Transverse colon (tissue), 4 donors: Measurements from ENCODE around the gene DLGAP1. TPM values are rescaled to one million over a fixed set of nuclear protein-coding genes. Genes with fewer than 3 reads are reported as not detected.

Experiments used
- DNase-seq: peaks from one replicate; pipeline ENCODE4 v3.0.0-alpha.2; 2019
- H3K27ac ChIP-seq, 4 donors: fragments of 200-600 bp; sonication (generic); 2 replicates each; pipeline ENCODE4 v1.5.1; 2016 to 2018; ENCODE audit warnings: inconsistent platforms in 4 of 4
- H3K27me3 ChIP-seq: fragments of 200-600 bp; sonication (generic); 2 replicates; pipeline ENCODE4 v1.5.1; 2017; ENCODE audit warnings: inconsistent platforms
- H3K36me3 ChIP-seq, 4 donors: fragments of 200-600 bp; sonication (generic); 2 replicates each; pipeline ENCODE4 v1.5.1; 2017 to 2019; ENCODE audit warnings: inconsistent platforms in 4 of 4
- H3K4me1 ChIP-seq, 4 donors: fragments of 200-600 bp; sonication (generic); 2 replicates each; pipeline ENCODE4 v1.5.1; 2017 to 2020; ENCODE audit warnings: inconsistent platforms in 4 of 4
- H3K4me3 ChIP-seq, 4 donors: fragments of 200-600 bp; sonication (generic); 1 replicate in 1 of 4; 2 replicates in 3 of 4; pipeline versions ENCODE4 v1.5.1 to v1.6.1; 2017 to 2019; ENCODE audit warnings: inconsistent platforms in 4 of 4
- H3K9me3 ChIP-seq, 2 donors: fragments of 200-600 bp; sonication (generic); 2 replicates each; pipeline ENCODE4 v1.5.1; 2017 to 2019; ENCODE audit warnings: inconsistent platforms in 2 of 2
- EP300 ChIP-seq: sonication (generic); formaldehyde crosslinking; IDR thresholded peaks from one replicate; pipeline ENCODE4 v1.6.1; 2017; ENCODE audit warnings: antibody characterized with exemption, low read depth
- POLR2A ChIP-seq: fragments of 450-650 bp; IDR thresholded peaks from one replicate; pipeline ENCODE4 v1.6.1; 2016; ENCODE audit warnings: antibody characterized with exemption, mild to moderate bottlenecking, moderate library complexity
- POLR2AphosphoS5 ChIP-seq, 3 donors: sonication (generic); formaldehyde crosslinking; IDR thresholded peaks; one replicate each; pipeline ENCODE4 v1.6.1; 2016; ENCODE audit warnings: antibody characterized with exemption in 3 of 3
- WGBS, 2 donors: methylation state at CpG; one replicate each; pipeline ENCODE4 v1.1.5; 2018; ENCODE audit warnings: low coverage in 1 of 2; 5-methylcytosine and 5-hydroxymethylcytosine counted together
- in situ Hi-C, 4 donors: fragments of 200-750 bp; cut with MboI; loops; one replicate each; pipeline versions ENCODE4 v1.15.0 to v1.15.1; 2017; ENCODE audit warnings: low sequenced_read_pairs in 3 of 4, low pct_ligation_motif_present in 1 of 4, low pct_unique_long_range_greater_than_20kb in 1 of 4
- intact Hi-C: fragments of 100-400 bp; cut with DNase I; formaldehyde crosslinking; loops from one replicate; pipeline ENCODE4 v1.15.1; 2023; ENCODE audit warnings: low total_unique reads
- total RNA-seq, 4 donors: library from RNA; depleted of rRNA; stranded (reverse); fragments of >200 nt; gene quantifications; one replicate each; pipeline ENCODE4 v1.1.0, GENCODE V29; 2016
- TF ChIP-seq, protein P1 (sequence below), 5 experiments: fragments of 200-600 bp in 3 of 5; fragments of 450-650 bp in 2 of 5; sonication (generic) in 3 of 5; IDR thresholded peaks; 1 replicate in 2 of 5; 2 replicates in 3 of 5; pipeline ENCODE4 v1.5.1; 2016 to 2017; ENCODE audit warnings: antibody characterized with exemption in 5 of 5, inconsistent platforms in 3 of 5, mild to moderate bottlenecking in 2 of 5, moderate library complexity in 1 of 5

Gene DLGAP1
- total RNA-seq, 4 donors from 2014 or later = 2.7 to 7.2 (median 3.3) TPM

DNA sequence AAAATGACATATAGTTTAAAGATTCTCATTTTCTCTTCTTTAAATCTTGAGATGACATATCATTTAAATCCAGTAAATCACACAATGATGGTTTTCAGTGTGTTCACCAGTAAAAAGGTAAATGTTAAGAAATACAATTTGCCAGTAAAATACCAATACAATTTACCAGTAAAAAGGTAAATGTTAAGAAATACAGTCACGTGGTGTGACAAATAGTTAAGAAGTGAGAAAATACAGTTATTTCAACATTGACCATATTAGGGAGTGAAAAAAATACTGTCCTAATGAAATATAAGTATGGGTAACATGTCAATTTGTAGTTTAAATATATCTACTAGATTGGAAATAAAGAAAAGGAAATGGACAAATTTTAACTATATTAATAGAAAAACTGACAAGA lies 80.5 kb downstream of the DLGAP1 start:
- no peak for DNase-seq
- H3K27ac ChIP-seq = no peak overlapping the region
- intact Hi-C loops = no loop called here
- no peaks in the 10 kb centered on the region for H3K27me3 ChIP-seq
- TF ChIP-seq, protein P1, sequence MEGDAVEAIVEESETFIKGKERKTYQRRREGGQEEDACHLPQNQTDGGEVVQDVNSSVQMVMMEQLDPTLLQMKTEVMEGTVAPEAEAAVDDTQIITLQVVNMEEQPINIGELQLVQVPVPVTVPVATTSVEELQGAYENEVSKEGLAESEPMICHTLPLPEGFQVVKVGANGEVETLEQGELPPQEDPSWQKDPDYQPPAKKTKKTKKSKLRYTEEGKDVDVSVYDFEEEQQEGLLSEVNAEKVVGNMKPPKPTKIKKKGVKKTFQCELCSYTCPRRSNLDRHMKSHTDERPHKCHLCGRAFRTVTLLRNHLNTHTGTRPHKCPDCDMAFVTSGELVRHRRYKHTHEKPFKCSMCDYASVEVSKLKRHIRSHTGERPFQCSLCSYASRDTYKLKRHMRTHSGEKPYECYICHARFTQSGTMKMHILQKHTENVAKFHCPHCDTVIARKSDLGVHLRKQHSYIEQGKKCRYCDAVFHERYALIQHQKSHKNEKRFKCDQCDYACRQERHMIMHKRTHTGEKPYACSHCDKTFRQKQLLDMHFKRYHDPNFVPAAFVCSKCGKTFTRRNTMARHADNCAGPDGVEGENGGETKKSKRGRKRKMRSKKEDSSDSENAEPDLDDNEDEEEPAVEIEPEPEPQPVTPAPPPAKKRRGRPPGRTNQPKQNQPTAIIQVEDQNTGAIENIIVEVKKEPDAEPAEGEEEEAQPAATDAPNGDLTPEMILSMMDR (IDR thresholded peaks at IDR 0.05) = no peak
- no peak for TF ChIP-seq EP300
- TF ChIP-seq POLR2AphosphoS5 (IDR thresholded peaks at IDR 0.05) = no peak
- no peak for TF ChIP-seq POLR2A
- H3K9me3 ChIP-seq = no peaks in the 10 kb centered on the region
- no peaks in the 10 kb centered on the region for H3K4me1 ChIP-seq
- in situ Hi-C loops = no loop called here
- WGBS, 2 donors = 44 to 58% methylated on average over 1 of the region's 1 CpG
- H3K36me3 ChIP-seq = no peaks in the 10 kb centered on the region
- no peak overlapping the region for H3K4me3 ChIP-seq

GRCh38 chr18:4369705-4370104 lies 85.4 kb downstream of the DLGAP1 start:
- WGBS, 2 donors = 70 to 77% methylated on average over 4 of the region's 4 CpGs
- H3K9me3 ChIP-seq = no peaks in the 10 kb centered on the region
- H3K27ac ChIP-seq = no peak overlapping the region
- TF ChIP-seq POLR2A = no peak
- TF ChIP-seq EP300 = no peak
- intact Hi-C loops = no loop called here
- no peaks in the 10 kb centered on the region for H3K4me1 ChIP-seq
- H3K4me3 ChIP-seq = no peak overlapping the region
- DNase-seq = no peak
- H3K36me3 ChIP-seq = no peaks in the 10 kb centered on the region
- H3K27me3 ChIP-seq = no peaks in the 10 kb centered on the region
- in situ Hi-C loops = no loop called here

GRCh38 chr18:4360221-4360715 lies 94.8 kb downstream of the DLGAP1 start:
- Histone ChIP-seq H3K27me3 (no peaks in the 10 kb centered on the region), H3K27ac (no peak overlapping the region), H3K36me3 (no peaks in the 10 kb centered on the region), H3K4me1 (no peaks in the 10 kb centered on the region), H3K9me3 (no peaks in the 10 kb centered on the region), H3K4me3 (no peak overlapping the region)
- 71 to 75% methylated on average over 2 of the region's 2 CpGs for WGBS, 2 donors
- in situ Hi-C loops = no loop called here
- TF ChIP-seq EP300 (no peak), POLR2A (no peak), POLR2AphosphoS5 (IDR thresholded peaks at IDR 0.05) (no peak)
- TF ChIP-seq, protein P1 (IDR thresholded peaks at IDR 0.05) = no peak
- intact Hi-C loops = no loop called here
- DNase-seq = no peak

- no peaks in the 10 kb centered on the region for H3K4me1 ChIP-seq
- H3K27me3 ChIP-seq = no peaks in the 10 kb centered on the region
- intact Hi-C loops = no loop called here
- no peaks in the 10 kb centered on the region for H3K9me3 ChIP-seq
- H3K27ac ChIP-seq = no peak overlapping the region
- no peak overlapping the region for H3K4me3 ChIP-seq
- H3K36me3 ChIP-seq = no peaks in the 10 kb centered on the region
- DNase-seq = no peak
- TF ChIP-seq, protein P1 (IDR thresholded peaks at IDR 0.05) = no peak
- TF ChIP-seq POLR2AphosphoS5 (IDR thresholded peaks at IDR 0.05) (no peak), POLR2A (no peak), EP300 (no peak)
- in situ Hi-C loops = no loop called here
- WGBS, 2 donors = 55 to 67% methylated on average over 2 to 4 of the region's 4 CpGs
These were observed 96.5 kb downstream of the DLGAP1 start for GRCh38 chr18:4358618-4359017.

DNA sequence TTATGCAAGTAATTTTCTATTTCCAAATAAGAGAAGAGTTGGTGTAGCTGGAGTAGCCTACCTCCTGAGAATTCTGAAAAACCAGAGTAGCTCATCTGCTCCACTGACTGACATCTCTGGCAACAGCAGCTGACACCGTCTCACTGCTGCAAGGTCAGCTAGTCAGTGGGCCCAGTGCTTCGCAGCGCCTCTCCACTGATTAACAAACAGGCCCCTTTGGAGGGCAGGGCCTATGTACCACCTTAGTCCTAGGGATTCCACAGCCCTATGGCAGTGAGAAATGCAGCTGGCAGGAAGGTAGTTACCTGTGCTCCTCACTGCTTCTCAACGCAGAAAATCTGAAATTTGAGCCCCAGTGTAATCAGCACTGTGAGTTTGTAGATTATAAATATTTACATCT lies 97.5 kb downstream of the DLGAP1 start:
- Histone ChIP-seq H3K4me1 (no peaks in the 10 kb centered on the region), H3K36me3 (no peaks in the 10 kb centered on the region), H3K27ac (no peak overlapping the region), H3K4me3 (no peak overlapping the region), H3K9me3 (no peaks in the 10 kb centered on the region), H3K27me3 (no peaks in the 10 kb centered on the region)
- 67% methylated on average over 4 of the region's 4 CpGs; no CpG with 5 or more reads in 1 of the 2 donors for WGBS, 2 donors
- intact Hi-C loops = no loop called here
- in situ Hi-C loops = no loop called here
- DNase-seq = no peak
- TF ChIP-seq, protein P1 (IDR thresholded peaks at IDR 0.05) = no peak
- TF ChIP-seq EP300 = no peak
